Thymus (tissue), 11 donors: ENCODE results near the gene FMNL2. TPM values are rescaled to one million over a fixed set of nuclear protein-coding genes. Genes with fewer than 3 reads are reported as not detected.

ENCODE experiments used
- DNase-seq, 9 donors: peaks; one replicate each; pipeline ENCODE4 v3.0.0-alpha.2; 2013; ENCODE audit warnings: low spot score in 9 of 9, low read depth in 6 of 9, missing footprints in 1 of 9
- H3K27ac ChIP-seq, 2 donors: one replicate each; pipeline ENCODE4 v1.5.1; 2013; ENCODE audit warnings: control low read depth in 1 of 2, low read depth in 1 of 2, low read length in 1 of 2, mild to moderate bottlenecking in 1 of 2, moderate library complexity in 1 of 2
- H3K27me3 ChIP-seq, 2 donors: one replicate each; pipeline ENCODE4 v1.5.1; 2013; ENCODE audit warnings: low read length in 1 of 2; ENCODE audit not compliant: control insufficient read depth in 2 of 2, insufficient read depth in 1 of 2
- H3K36me3 ChIP-seq, 2 donors: one replicate each; pipeline ENCODE4 v1.5.1; 2013; ENCODE audit warnings: low read length in 1 of 2, mild to moderate bottlenecking in 1 of 2, moderate library complexity in 1 of 2; ENCODE audit not compliant: control insufficient read depth in 2 of 2, insufficient read depth in 2 of 2
- H3K4me1 ChIP-seq, 2 donors: one replicate each; pipeline ENCODE4 v1.5.1; 2013; ENCODE audit warnings: low read length in 2 of 2; ENCODE audit not compliant: control insufficient read depth in 2 of 2, insufficient read depth in 2 of 2
- H3K4me3 ChIP-seq, 2 donors: one replicate each; pipeline ENCODE4 v1.5.1; 2013; ENCODE audit warnings: low read length in 2 of 2, control low read depth in 1 of 2, mild to moderate bottlenecking in 1 of 2
- H3K9me3 ChIP-seq, 2 donors: one replicate each; pipeline ENCODE4 v1.5.1; 2013; ENCODE audit warnings: low read length in 1 of 2, mild to moderate bottlenecking in 1 of 2; ENCODE audit not compliant: control insufficient read depth in 2 of 2, insufficient read depth in 1 of 2
- WGBS: extraction: QIAGEN DNeasy Blood & Tissue Kit; methylation state at CpG from one replicate; pipeline ENCODE4 v1.1.7; 2013; 5-methylcytosine and 5-hydroxymethylcytosine counted together
- polyA plus RNA-seq: library from polyadenylated mRNA; stranded (reverse); fragments of 200-250 nt; gene quantifications from one replicate; pipeline ENCODE4 v1.2.3, GENCODE V29; 2013
- total RNA-seq: library from RNA; stranded (reverse); fragments of 120-200 nt; gene quantifications from one replicate; pipeline ENCODE4 v1.2.4, GENCODE V29; 2013
- donor health status: healthy.

FMNL2 gene
- total and polyA plus RNA-seq, 2 donors = 18.9 to 61.3 TPM

- no peaks in the 10 kb centered on the region for H3K9me3 ChIP-seq
- H3K4me3 ChIP-seq = no peak overlapping the region
- no peaks in the 10 kb centered on the region for H3K4me1 ChIP-seq
- no peak for DNase-seq
- no peaks in the 10 kb centered on the region for H3K36me3 ChIP-seq
- H3K27ac ChIP-seq = no peak overlapping the region
- WGBS = 91% methylated on average over 4 of the region's 4 CpGs
- H3K27me3 ChIP-seq = no peaks in the 10 kb centered on the region
These were observed 230.0 kb downstream of the FMNL2 start for GRCh38 chr2:152564754-152565551.

- WGBS = 88% methylated on average over 9 of the region's 9 CpGs
- Histone ChIP-seq H3K9me3 (no peaks in the 10 kb centered on the region), H3K27ac (no peak overlapping the region), H3K4me1 (no peaks in the 10 kb centered on the region), H3K4me3 (no peak overlapping the region), H3K36me3 (no peaks in the 10 kb centered on the region), H3K27me3 (no peaks in the 10 kb centered on the region)
- DNase-seq = no peak
These were observed 231.1 kb downstream of the FMNL2 start for GRCh38 chr2:152565884-152566727.

- no peaks in the 10 kb centered on the region for H3K27me3 ChIP-seq
- H3K36me3 ChIP-seq = no peaks in the 10 kb centered on the region
- no peaks in the 10 kb centered on the region for H3K9me3 ChIP-seq
- WGBS = 92% methylated on average over 5 of the region's 5 CpGs
- no peak overlapping the region for H3K27ac ChIP-seq
- DNase-seq = peak in 1 of 9 donors; percentile 13
- H3K4me3 ChIP-seq = no peak overlapping the region
- H3K4me1 ChIP-seq = no peaks in the 10 kb centered on the region
These were observed 231.7 kb downstream of the FMNL2 start for GRCh38 chr2:152566728-152567069.

- no peaks in the 10 kb centered on the region for H3K27me3 ChIP-seq
- H3K4me1 ChIP-seq = no peaks in the 10 kb centered on the region
- no peaks in the 10 kb centered on the region for H3K9me3 ChIP-seq
- WGBS = 93% methylated on average over 3 of the region's 3 CpGs
- no peak for DNase-seq
- H3K27ac ChIP-seq = no peak overlapping the region
- H3K36me3 ChIP-seq = no peaks in the 10 kb centered on the region
- H3K4me3 ChIP-seq = no peak overlapping the region
These were observed 233.6 kb downstream of the FMNL2 start for GRCh38 chr2:152568531-152568930.

GRCh38 chr2:152569186-152569585 is 234.2 kb downstream of the FMNL2 start:
- DNase-seq = no peak
- 97% methylated on average over 7 of the region's 7 CpGs for WGBS
- H3K4me1 ChIP-seq = no peaks in the 10 kb centered on the region
- H3K4me3 ChIP-seq = no peak overlapping the region
- no peaks in the 10 kb centered on the region for H3K36me3 ChIP-seq
- H3K9me3 ChIP-seq = no peaks in the 10 kb centered on the region
- no peak overlapping the region for H3K27ac ChIP-seq
- H3K27me3 ChIP-seq = no peaks in the 10 kb centered on the region

GRCh38 chr2:152571048-152571766 is 236.2 kb downstream of the FMNL2 start:
- 78% methylated on average over 3 of the region's 3 CpGs for WGBS
- Histone ChIP-seq H3K36me3 (no peaks in the 10 kb centered on the region), H3K4me3 (no peak overlapping the region), H3K4me1 (no peaks in the 10 kb centered on the region), H3K27me3 (no peaks in the 10 kb centered on the region), H3K9me3 (no peaks in the 10 kb centered on the region), H3K27ac (no peak overlapping the region)
- DNase-seq = no peak

- WGBS = 94% methylated on average over 1 of the region's 1 CpG
- DNase-seq = no peak
These were observed 237.1 kb downstream of the FMNL2 start for GRCh38 chr2:152572031-152572430.

GRCh38 chr2:152573168-152573567 is 238.2 kb downstream of the FMNL2 start:
- Histone ChIP-seq H3K36me3 (no peaks in the 10 kb centered on the region), H3K4me3 (no peak overlapping the region), H3K4me1 (no peaks in the 10 kb centered on the region), H3K27me3 (no peaks in the 10 kb centered on the region), H3K9me3 (no peaks in the 10 kb centered on the region), H3K27ac (no peak overlapping the region)
- peak in 2 of 9 donors; percentile 6 to 35 for DNase-seq
- 45% methylated on average over 4 of the region's 4 CpGs for WGBS

More at GRCh38 chr2:152572031-152572430, 237.1 kb downstream of the FMNL2 start:
- H3K36me3 ChIP-seq = no peaks in the 10 kb centered on the region
- no peaks in the 10 kb centered on the region for H3K4me1 ChIP-seq
- H3K27me3 ChIP-seq = no peaks in the 10 kb centered on the region
- no peak overlapping the region for H3K27ac ChIP-seq
- H3K9me3 ChIP-seq = no peaks in the 10 kb centered on the region
- no peak overlapping the region for H3K4me3 ChIP-seq

GRCh38 chr2:152577579-152577978 is 242.6 kb downstream of the FMNL2 start:
- H3K27ac ChIP-seq = no peak overlapping the region

More at GRCh38 chr2:152577579-152577978, 242.6 kb downstream of the FMNL2 start:
- no peaks in the 10 kb centered on the region for H3K4me1 ChIP-seq
- no peak overlapping the region for H3K4me3 ChIP-seq
- H3K9me3 ChIP-seq = no peaks in the 10 kb centered on the region
- no peaks in the 10 kb centered on the region for H3K27me3 ChIP-seq
- DNase-seq = no peak
- WGBS = 95% methylated on average over 1 of the region's 1 CpG
- no peaks in the 10 kb centered on the region for H3K36me3 ChIP-seq
